Measurements from ENCODE around the gene RASGRP2.

- TF ChIP-seq CTCF (conservative IDR thresholded peaks at IDR 0.05; ENCODE audit: low read depth in 2 of 2), result no peak
- no peak for TF ChIP-seq EZH2 (IDR thresholded peaks at IDR 0.05; ENCODE audit: low read depth, unreplicated experiment)
- no peak for TF ChIP-seq POLR2AphosphoS5 (IDR thresholded peaks at IDR 0.05; ENCODE audit: low read depth)
- no peak for TF ChIP-seq EZH2phosphoT487 (IDR thresholded peaks at IDR 0.05; ENCODE audit: unreplicated experiment)
- no peak for TF ChIP-seq REST (IDR thresholded peaks at IDR 0.05; ENCODE audit: unreplicated experiment)
- no peak for TF ChIP-seq NANOG (IDR thresholded peaks at IDR 0.05; ENCODE audit: borderline replicate concordance)
- no peak for TF ChIP-seq CREB1 (CRISPR knock-in tag; IDR thresholded peaks at IDR 0.05; ENCODE audit: low read depth)
- no peak for TF ChIP-seq JUNB (IDR thresholded peaks at IDR 0.05; ENCODE audit: unreplicated experiment)
- no peak for TF ChIP-seq ZNF462 (CRISPR knock-in tag; IDR thresholded peaks at IDR 0.05)
- no peak for TF ChIP-seq ETS1 (IDR thresholded peaks at IDR 0.05)
- no peak for TF ChIP-seq STAT1 (IDR thresholded peaks at IDR 0.05; ENCODE audit: unreplicated experiment)
Observed at GRCh38 chr11:64716473-64717267, 27.3 kb downstream of the RASGRP2 start.

Measured in GM23338 (cell line).